Fibroblast of lung (primary cell): ENCODE measurements around the gene ARL16.

Experiments
- CTCF ChIP-seq, 2 donors: IDR thresholded peaks in 1 of 2; conservative IDR thresholded peaks in 1 of 2; 1 replicate in 1 of 2; 2 replicates in 1 of 2; pipeline ENCODE4 v1.5.1; 2011 to 2012; ENCODE audit warnings: low read length in 2 of 2, control low read depth in 1 of 2, inconsistent platforms in 1 of 2, low read depth in 1 of 2, mild to moderate bottlenecking in 1 of 2
- EZH2 ChIP-seq: IDR thresholded peaks from 2 replicates; pipeline ENCODE4 v1.5.1; 2012; ENCODE audit warnings: low read length, control low read depth, mild to moderate bottlenecking; ENCODE audit errors: missing control alignments

- TF ChIP-seq CTCF (conservative IDR thresholded peaks at IDR 0.05 in 1 of 2, IDR thresholded peaks at IDR 0.05 in 1 of 2; ENCODE audit: low read depth in 1 of 2, low read length in 2 of 2) (no peak), EZH2 (no peak)
These were observed 31.7 kb upstream of the ARL16 start for GRCh38 chr17:81715107-81715871.
